ENCODE data around the gene CLCN6.

- no peak for TF ChIP-seq ZNF2 (tag by site-specific recombination; IDR thresholded peaks at IDR 0.05)
- TF ChIP-seq YY1 (tag by site-specific recombination; IDR thresholded peaks at IDR 0.05) = no peak
- TF ChIP-seq CTCF (tag by site-specific recombination; IDR thresholded peaks at IDR 0.05) = no peak
- no peak for TF ChIP-seq HOXA7 (CRISPR knock-in tag; IDR thresholded peaks at IDR 0.05; ENCODE audit: borderline replicate concordance)
- no peak for TF ChIP-seq ZNF423 (tag by site-specific recombination; IDR thresholded peaks at IDR 0.05)
- no peak for TF ChIP-seq ZNF561 (tag by site-specific recombination; IDR thresholded peaks at IDR 0.05; ENCODE audit: borderline replicate concordance)
- TF ChIP-seq ZNF184 (tag by site-specific recombination; IDR thresholded peaks at IDR 0.05) = no peak
- TF ChIP-seq ZNF707 (tag by site-specific recombination; IDR thresholded peaks at IDR 0.05) = no peak
- no peak for TF ChIP-seq SP2 (tag by site-specific recombination; IDR thresholded peaks at IDR 0.05)
- no peak for TF ChIP-seq ZBTB7A (tag by site-specific recombination; IDR thresholded peaks at IDR 0.05; ENCODE audit: low read depth)
These were observed 42.3 kb downstream of the CLCN6 start for GRCh38 chr1:11848373-11848700.

All from HEK293 (cell line).